Adrenal gland (tissue), 12 donors: ENCODE measurements around the gene ARHGAP26. TPM values are rescaled to one million over a fixed set of nuclear protein-coding genes. Genes with fewer than 3 reads are reported as not detected.

Experiments
- DNase-seq, 7 donors: peaks; one replicate each; pipeline ENCODE4 v3.0.0-alpha.2; 2019 to 2020
- H3K27ac ChIP-seq, 5 donors: fragments of 200-600 bp; sonication (generic) in 4 of 5; 1 replicate in 3 of 5; 2 replicates in 2 of 5; pipeline versions ENCODE4 v1.5.1 to v1.8.0; 2016 to 2020; ENCODE audit warnings: mild to moderate bottlenecking in 1 of 5
- H3K27me3 ChIP-seq: fragments of 200-600 bp; 2 replicates; pipeline ENCODE4 v1.8.0; 2021
- H3K36me3 ChIP-seq, 2 donors: fragments of 200-600 bp; replicated peaks in 1 of 2; 1 replicate in 1 of 2; 2 replicates in 1 of 2; pipeline versions ENCODE4 v1.5.1 to v1.8.0; 2018 to 2022
- H3K4me1 ChIP-seq, 2 donors: fragments of 200-600 bp; replicated peaks in 1 of 2; 1 replicate in 1 of 2; 2 replicates in 1 of 2; pipeline versions ENCODE4 v1.5.1 to v1.8.0; 2018 to 2021
- H3K4me3 ChIP-seq, 4 donors: fragments of 200-600 bp; sonication (generic) in 3 of 4; one replicate each; pipeline ENCODE4 v1.5.1; 2016 to 2018
- H3K9me3 ChIP-seq, 3 donors: fragments of 200-600 bp; sonication (generic) in 1 of 3; replicated peaks in 1 of 3; 1 replicate in 2 of 3; 2 replicates in 1 of 3; pipeline versions ENCODE4 v1.5.1 to v1.8.0; 2016 to 2021
- CTCF ChIP-seq, 6 experiments: fragments of 450-650 bp in 4 of 6; fragments of 200-600 bp in 2 of 6; sonication (generic) in 1 of 6; IDR thresholded peaks; 1 replicate in 5 of 6; 2 replicates in 1 of 6; pipeline versions ENCODE4 v1.5.1 to v1.8.0; 2016 to 2021; ENCODE audit warnings: antibody characterized with exemption in 6 of 6, mild to moderate bottlenecking in 2 of 6, moderate library complexity in 1 of 6
- POLR2A ChIP-seq, 2 donors: fragments of 450-650 bp; IDR thresholded peaks; one replicate each; pipeline ENCODE4 v1.6.1; 2017; ENCODE audit warnings: antibody characterized with exemption in 2 of 2, mild to moderate bottlenecking in 2 of 2, moderate library complexity in 1 of 2
- WGBS, 4 donors: extraction: QIAGEN DNeasy Blood & Tissue Kit in 2 of 4; methylation state at CpG; one replicate each; pipeline versions ENCODE4 v1.1.5 to v1.1.7; 2013 to 2017; 5-methylcytosine and 5-hydroxymethylcytosine counted together
- intact Hi-C, 2 donors: fragments of 100-400 bp; cut with DNase I; formaldehyde crosslinking; loops; one replicate each; pipeline versions ENCODE4 v1.14.1 to v1.15.0; 2022 to 2023
- polyA plus RNA-seq, 3 donors: library from polyadenylated mRNA; stranded (reverse); fragments of 200-250 nt in 2 of 3; fragments of 350-450 nt in 1 of 3; fragmentation: Illumina TruSeq in 1 of 3; extraction: RNeasy Lipid Tissue Mini Kit (QIAGEN cat#74804) in 1 of 3; gene quantifications; one replicate each; pipeline ENCODE4 v1.2.3, GENCODE V29; 2013 to 2014
- total RNA-seq, 9 donors: library from RNA; depleted of rRNA in 4 of 9; stranded (reverse); fragments of >200 nt in 4 of 9; fragments of 120-200 nt in 1 of 9; fragmentation: NEBNext Ultra II Directional in 1 of 9; extraction: Animal tissue kit (Norgen Biotek cat#: 25700) in 1 of 9; gene quantifications; one replicate each; pipeline versions ENCODE4 v1.1.0 to v1.2.4, GENCODE V29; 2013 to 2023
- donor health status: healthy with polysubstance abuse.
- donor health status: Bipolar disorder and iron deficiency.
- donor health status: DM: yes; HTN: yes; CAD: no.
- donor health status: DM: no; HTN: no; CAD: no.
- donor health status: DM: no; HTN: no; CAD: no.
- donor health status: DM: yes; HTN: yes; CAD: no.

ARHGAP26 gene
- total and polyA plus RNA-seq, 12 donors: 3.0 to 21.7 (median 10.8) TPM

GRCh38 chr5:143105216-143105905 is 335.2 kb downstream of the ARHGAP26 start:
- Histone ChIP-seq H3K27me3 (no peaks in the 10 kb centered on the region), H3K27ac (no peak overlapping the region), H3K36me3 (no peaks in the 10 kb centered on the region), H3K4me1 (peaks cover 0 to 14% of the 10 kb centered on the region in 2 donors), H3K4me3 (no peak overlapping the region), H3K9me3 (no peaks in the 10 kb centered on the region)
- TF ChIP-seq POLR2A (IDR thresholded peaks at IDR 0.05): no peak
- no peak for TF ChIP-seq CTCF (IDR thresholded peaks at IDR 0.05)
- intact Hi-C loops: no loop called here
- WGBS, 4 donors: 85 to 87% (median 86%) methylated on average over 15 to 16 of the region's 16 CpGs
- DNase-seq: no peak

- peak in 6 of 7 donors; percentile 31 to 65 (median 45) for DNase-seq
- Histone ChIP-seq H3K36me3 (no peaks in the 10 kb centered on the region), H3K4me3 (no peak overlapping the region), H3K27me3 (no peaks in the 10 kb centered on the region), H3K4me1 (peaks cover 0 to 22% of the 10 kb centered on the region in 2 donors), H3K9me3 (no peaks in the 10 kb centered on the region), H3K27ac (no peak overlapping the region)
- intact Hi-C loops: no loop called here
- WGBS, 4 donors: 76 to 80% (median 79%) methylated on average over 6 of the region's 6 CpGs
- TF ChIP-seq CTCF (IDR thresholded peaks at IDR 0.05) (peak in 4 of 6 experiments; percentile 9 to 30 (median 20)), POLR2A (IDR thresholded peaks at IDR 0.05) (no peak)
Observed at GRCh38 chr5:143106174-143106573, 336.0 kb downstream of the ARHGAP26 start.

GRCh38 chr5:143108498-143109128 is 338.4 kb downstream of the ARHGAP26 start:
- WGBS, 4 donors: 18 to 44% (median 38%) methylated on average over 3 of the region's 3 CpGs
- intact Hi-C loops: no loop called here
- Histone ChIP-seq H3K9me3 (no peaks in the 10 kb centered on the region), H3K4me1 (peaks cover 0 to 25% of the 10 kb centered on the region in 2 donors), H3K27ac (no peak overlapping the region), H3K27me3 (no peaks in the 10 kb centered on the region), H3K36me3 (no peaks in the 10 kb centered on the region), H3K4me3 (no peak overlapping the region)
- TF ChIP-seq POLR2A (IDR thresholded peaks at IDR 0.05): no peak
- TF ChIP-seq CTCF (IDR thresholded peaks at IDR 0.05): no peak
- DNase-seq: peak; percentile 22 to 71 (median 45)

- WGBS, 4 donors: 21 to 29% (median 23%) methylated on average over 1 of the region's 1 CpG
- H3K9me3 ChIP-seq: no peaks in the 10 kb centered on the region
- H3K36me3 ChIP-seq: no peaks in the 10 kb centered on the region
- H3K27ac ChIP-seq: no peak overlapping the region
- H3K4me3 ChIP-seq: no peak overlapping the region
- TF ChIP-seq CTCF (IDR thresholded peaks at IDR 0.05): no peak
- no peak for TF ChIP-seq POLR2A (IDR thresholded peaks at IDR 0.05)
- H3K27me3 ChIP-seq: no peaks in the 10 kb centered on the region
- peaks cover 0 to 25% of the 10 kb centered on the region in 2 donors for H3K4me1 ChIP-seq
- no peak for DNase-seq
- intact Hi-C loops: no loop called here
Observed at GRCh38 chr5:143110591-143110990, 340.4 kb downstream of the ARHGAP26 start.
